ENCODE results near the gene SPDYE1.

DNA sequence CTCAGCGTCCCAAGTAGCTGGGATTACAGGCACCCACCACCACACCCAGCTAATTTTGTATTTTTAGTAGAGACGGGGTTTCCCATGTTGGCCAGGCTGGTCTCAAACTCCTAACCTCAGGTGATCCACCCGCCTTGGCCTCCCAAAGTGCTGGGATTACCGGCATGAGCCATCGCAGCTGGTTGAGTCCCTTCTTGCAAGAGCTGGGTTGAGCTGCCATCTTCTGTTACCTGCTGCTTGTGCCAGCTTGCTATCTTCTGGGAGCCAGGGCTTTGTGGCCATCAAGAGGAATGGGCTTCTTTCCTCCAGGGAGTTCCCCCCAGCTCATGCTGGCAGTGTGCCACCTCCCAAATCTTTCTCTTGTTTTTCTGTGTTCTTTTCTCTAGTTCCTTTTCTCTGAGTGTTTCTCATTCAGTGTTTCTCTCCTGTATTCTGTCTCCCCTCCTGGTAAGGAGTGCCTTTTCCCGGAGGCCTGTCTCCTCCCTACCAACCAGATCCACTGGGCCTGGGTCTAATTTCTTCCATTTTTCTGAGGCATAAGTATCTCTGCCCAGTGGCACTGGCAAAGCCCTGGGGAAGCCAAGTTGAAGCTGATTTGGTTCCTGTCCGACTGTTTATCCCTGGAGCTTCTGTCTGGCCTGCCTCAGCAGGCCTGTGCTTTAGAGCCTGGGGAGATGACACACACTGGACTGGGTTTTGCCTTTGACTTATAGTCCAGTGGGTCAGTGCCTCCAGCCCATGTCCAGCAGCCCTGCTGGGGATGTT is 50.5 kb downstream of the SPDYE1 start:
- TF ChIP-seq, protein P1, sequence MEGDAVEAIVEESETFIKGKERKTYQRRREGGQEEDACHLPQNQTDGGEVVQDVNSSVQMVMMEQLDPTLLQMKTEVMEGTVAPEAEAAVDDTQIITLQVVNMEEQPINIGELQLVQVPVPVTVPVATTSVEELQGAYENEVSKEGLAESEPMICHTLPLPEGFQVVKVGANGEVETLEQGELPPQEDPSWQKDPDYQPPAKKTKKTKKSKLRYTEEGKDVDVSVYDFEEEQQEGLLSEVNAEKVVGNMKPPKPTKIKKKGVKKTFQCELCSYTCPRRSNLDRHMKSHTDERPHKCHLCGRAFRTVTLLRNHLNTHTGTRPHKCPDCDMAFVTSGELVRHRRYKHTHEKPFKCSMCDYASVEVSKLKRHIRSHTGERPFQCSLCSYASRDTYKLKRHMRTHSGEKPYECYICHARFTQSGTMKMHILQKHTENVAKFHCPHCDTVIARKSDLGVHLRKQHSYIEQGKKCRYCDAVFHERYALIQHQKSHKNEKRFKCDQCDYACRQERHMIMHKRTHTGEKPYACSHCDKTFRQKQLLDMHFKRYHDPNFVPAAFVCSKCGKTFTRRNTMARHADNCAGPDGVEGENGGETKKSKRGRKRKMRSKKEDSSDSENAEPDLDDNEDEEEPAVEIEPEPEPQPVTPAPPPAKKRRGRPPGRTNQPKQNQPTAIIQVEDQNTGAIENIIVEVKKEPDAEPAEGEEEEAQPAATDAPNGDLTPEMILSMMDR (IDR thresholded peaks at IDR 0.05) = no peak
- no peak for TF ChIP-seq REST (IDR thresholded peaks at IDR 0.05; ENCODE audit: insufficient read depth in 1 of 2, low read depth in 2 of 2, low read length in 1 of 2)
- no peak for TF ChIP-seq POLR2AphosphoS5 (IDR thresholded peaks at IDR 0.05; ENCODE audit: low read depth, low read length)
- TF ChIP-seq SIN3A (IDR thresholded peaks at IDR 0.05; ENCODE audit: borderline replicate concordance, insufficient read depth, low read depth, low read length) = no peak
- no peak for TF ChIP-seq TCF7L2 (IDR thresholded peaks at IDR 0.05; ENCODE audit: low read depth, low read length)
